Activated CD4-positive, CD25-positive, alpha-beta regulatory T cell treated with anti-CD3 and anti-CD28 coated beads, Interleukin-2, amount 50 U/mL, for 16 hours (primary cell): ENCODE measurements around the gene LRIG2.
A peak's percentile ranks its signal among the peaks of the same experiment; 100 is the strongest.
"Not testable (repeated sequence)": the region's sequence is repeated elsewhere in the genome, so short reads cannot be mapped to it uniquely, and the experiment has no call there.

ENCODE experiments used
- DNase-seq: peaks from one replicate; pipeline ENCODE4 v3.0.0-alpha.2; 2020; ENCODE audit warnings: low read depth, low spot score

LRIG2 gene

GRCh38 chr1:113072757-113073478 lies at the start of gene LRIG2:
TSS of gene LRIG2 (plus strand) at chr1:113073198. CDS start at chr1:113073407, 209 bp downstream.
- peak; percentile 96 for DNase-seq

GRCh38 chr1:113023316-113023715 lies 49.7 kb upstream of the LRIG2 start:
- not testable (repeated sequence) for DNase-seq

DNA sequence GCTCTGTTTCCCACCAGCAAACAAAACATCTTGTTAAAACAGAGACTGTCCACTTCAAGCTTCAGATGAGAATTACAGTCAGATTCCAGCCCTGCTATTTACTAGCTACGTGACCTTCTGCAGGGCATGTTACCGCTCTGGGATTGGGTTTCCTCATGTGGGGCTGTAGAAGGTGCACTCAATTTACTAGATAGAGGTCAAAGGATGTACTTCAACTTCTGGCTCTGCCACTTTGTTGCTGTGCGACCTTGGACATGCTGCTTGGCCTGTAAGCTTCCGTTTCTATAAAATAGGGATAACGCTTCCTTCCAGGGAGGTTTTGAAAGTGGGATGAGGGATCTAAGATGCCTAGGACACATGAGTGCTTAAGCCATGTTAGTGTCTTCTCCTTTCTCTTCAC lies 46.0 kb upstream of the LRIG2 start:
- DNase-seq: no peak

DNA sequence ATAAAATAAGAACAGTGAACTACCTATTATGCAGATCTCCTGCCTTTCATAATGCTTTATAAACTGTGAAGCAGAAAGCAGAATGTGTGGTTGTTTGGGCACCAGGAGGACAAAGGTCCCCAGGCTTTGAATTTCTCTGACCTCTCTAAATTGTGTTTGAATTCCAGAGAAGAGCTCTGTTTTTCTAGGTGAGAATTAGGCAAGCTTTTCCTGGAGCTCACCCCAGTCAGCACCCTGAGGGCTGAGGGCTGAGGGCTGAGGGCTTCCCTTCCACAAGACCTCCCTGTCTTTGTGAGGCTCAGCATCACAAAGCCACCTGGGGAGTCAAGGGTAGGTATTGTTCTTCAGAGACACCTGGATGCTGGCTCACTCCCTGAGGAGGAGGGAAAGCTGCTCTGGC lies 45.5 kb upstream of the LRIG2 start:
- DNase-seq: no peak

GRCh38 chr1:113029822-113030221 lies 43.2 kb upstream of the LRIG2 start:
- no peak for DNase-seq

DNA sequence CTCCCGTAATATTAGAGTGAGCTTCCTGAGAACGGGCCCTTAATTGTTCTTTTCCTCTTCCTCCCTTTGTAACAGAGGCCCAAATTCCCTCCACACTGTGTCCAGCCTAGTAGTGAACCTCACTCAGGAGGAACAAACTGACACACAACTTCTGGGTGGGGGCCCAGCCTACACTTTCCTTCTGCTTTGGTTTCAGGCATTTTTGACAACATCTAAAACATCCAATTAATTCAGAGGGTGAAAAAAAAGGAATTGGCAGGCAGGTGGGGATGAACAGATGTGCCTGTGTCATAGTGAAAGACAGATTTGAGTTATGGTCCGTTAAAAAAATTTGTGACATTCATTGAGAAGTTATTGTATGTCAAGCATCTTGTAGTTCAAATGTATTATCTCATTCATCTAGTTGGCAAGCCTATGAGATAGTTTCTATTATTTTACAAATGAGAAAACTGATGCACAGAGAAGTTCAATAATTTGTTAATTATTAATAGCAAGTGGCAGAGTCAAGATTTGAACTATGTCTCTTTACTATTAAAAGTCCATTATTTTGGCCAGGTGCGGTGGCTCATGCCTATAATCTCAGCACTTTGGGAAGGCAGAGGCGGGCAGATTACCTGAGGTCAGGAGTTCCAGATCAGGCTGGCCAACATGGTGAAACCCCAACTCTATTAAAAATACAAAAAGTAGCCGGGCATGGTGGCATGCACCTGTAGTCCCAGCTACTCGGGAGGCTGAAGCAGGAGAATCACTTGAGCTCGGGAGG lies 41.6 kb upstream of the LRIG2 start:
- no peak for DNase-seq

DNA sequence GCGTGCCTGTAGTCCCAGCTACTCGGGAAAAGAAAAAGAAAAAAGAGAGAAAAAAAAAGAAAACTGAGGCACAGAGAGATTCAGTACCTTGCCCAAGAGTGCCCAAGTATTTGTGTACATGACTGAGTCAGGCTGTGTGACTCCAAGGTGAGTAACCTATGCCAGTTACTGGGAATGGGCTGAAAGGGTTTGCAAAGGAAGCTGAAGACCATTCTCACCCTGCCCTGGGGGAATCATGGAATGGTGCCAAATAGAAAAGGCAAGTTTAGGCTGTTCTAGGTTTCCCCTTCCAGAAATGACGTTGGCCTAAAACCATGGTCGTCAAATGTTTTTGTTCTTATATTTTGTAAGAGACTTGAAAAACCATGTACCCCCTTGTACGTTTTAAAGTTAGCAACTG lies 37.9 kb upstream of the LRIG2 start:
- no peak for DNase-seq

DNA sequence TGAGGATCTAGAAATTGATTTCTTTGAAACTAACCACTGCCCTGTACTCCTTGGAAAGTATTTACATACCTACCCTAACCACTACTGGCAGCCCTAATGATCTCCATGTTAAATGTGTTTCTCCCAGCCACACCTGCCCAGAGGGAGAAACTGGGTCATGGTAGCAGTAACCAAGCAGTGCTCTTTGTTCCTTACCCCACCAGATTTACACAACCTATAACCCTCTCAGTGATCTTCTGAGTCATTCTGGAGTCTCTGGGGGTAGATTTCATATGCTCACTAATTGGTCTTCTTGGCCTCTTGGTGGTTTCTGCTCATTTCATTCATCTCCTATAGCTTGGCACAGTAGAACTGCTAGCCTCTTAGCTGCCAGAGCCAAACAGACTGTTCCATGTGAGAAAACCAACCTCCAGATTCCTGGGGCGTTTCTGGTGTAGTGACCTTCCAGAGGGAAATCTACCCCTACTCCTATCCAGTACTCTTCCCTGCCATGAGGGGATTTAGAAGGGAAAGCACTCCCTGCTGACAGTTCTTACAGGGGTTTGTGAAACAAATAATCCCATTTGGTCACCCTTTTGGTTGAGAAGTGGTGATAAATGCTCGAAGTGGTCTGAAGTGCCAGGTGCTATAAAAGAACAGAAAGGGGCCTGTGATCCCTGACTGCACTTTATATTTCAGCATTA lies 36.2 kb upstream of the LRIG2 start:
- DNase-seq: no peak

DNA sequence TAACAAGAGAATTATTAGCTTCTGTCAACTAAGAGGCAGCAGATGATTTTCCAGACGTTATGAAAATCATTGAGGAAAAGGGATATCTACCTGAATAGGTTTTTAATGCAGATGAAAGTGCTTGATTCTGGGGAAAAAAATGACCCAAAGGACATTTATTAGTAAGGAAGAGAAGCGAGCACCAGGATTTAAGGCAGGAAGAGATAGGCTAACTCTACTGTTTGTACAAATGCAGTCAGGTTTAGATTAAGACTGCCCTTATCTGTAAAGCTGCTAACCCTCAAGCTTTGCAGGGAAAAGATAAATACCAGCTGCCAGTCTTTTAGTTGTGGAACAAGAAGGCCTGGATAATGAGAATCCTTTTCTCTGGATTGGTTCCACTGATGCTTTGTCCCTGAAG lies 33.0 kb upstream of the LRIG2 start:
- no peak for DNase-seq

DNA sequence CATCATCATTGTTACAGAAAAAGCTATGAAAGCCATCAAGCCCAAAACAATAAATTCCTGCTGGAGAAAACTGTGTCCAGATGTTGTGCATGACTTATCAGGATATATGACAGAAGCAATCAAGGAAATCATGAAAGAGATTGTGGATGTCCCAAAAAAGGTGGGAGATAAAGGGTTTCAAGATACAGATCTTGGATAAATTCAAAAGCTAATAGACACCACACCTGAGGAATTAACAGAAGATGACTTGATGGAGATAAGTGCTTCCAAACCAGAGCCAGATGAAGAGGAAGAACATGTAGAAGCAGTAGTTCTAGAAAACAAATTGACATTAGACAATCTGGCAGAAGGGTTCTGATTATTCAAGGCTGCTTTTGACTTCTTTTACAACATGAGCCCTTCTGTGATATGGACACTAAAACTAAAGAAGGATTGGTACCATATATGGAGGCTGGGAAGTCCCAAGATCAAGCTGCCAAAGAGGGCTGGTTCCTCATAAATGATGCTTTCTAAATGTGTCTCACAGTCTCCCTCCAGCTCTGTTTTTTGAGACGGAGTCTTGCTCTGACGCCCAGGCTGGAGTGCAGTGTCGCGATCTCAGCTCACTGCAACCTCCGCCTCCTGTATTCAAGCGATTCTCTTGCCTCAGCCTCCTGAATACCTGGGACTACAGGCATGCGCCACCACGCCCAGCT lies 32.1 kb upstream of the LRIG2 start:
- no peak for DNase-seq

DNA sequence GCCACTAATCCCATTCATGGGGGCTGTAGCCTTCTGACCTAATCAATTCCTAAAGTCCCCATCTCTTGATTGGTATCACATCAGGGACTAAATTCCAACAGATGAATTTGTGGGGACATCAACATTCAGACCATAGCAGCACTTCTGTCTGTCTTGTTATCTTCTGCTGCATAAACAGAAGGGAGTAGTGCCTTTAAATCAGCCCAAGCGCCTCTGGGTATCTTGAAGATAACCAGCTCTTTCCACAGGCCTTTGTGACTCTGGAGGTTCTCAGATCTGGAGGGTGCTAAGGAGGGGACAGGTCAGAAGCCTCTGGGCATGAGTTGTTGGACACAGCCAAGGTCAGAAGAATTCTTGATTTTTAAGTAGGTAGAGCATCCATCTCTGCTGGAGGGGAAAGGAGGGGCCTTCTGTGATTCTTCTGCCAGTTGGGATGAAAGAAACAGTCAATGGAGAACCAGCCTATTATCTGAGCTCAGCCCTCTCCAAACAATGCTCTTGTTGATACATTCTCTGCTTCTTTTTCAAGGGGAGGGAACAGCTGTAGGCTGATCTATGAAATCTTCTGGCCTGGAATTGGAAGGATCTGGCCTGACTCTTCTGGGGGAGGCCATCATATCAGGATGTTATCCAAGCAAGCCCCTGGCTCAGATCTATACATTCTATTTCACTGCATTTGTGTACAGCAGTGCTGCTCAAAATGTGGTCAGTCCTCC lies 31.3 kb upstream of the LRIG2 start:
- DNase-seq: no peak

- no peak for DNase-seq
Observed at GRCh38 chr1:113042285-113043143, 30.5 kb upstream of the LRIG2 start.

GRCh38 chr1:113043144-113043488 lies 29.9 kb upstream of the LRIG2 start:
- not testable (repeated sequence) for DNase-seq

GRCh38 chr1:113046569-113046968 lies 26.4 kb upstream of the LRIG2 start:
- DNase-seq: no peak

GRCh38 chr1:113048064-113048463 lies 24.9 kb upstream of the LRIG2 start:
- DNase-seq: no peak

- no peak for DNase-seq
Observed at GRCh38 chr1:113053344-113054126, 19.5 kb upstream of the LRIG2 start.

GRCh38 chr1:113055570-113055969 lies 17.4 kb upstream of the LRIG2 start:
- DNase-seq: no peak

DNA sequence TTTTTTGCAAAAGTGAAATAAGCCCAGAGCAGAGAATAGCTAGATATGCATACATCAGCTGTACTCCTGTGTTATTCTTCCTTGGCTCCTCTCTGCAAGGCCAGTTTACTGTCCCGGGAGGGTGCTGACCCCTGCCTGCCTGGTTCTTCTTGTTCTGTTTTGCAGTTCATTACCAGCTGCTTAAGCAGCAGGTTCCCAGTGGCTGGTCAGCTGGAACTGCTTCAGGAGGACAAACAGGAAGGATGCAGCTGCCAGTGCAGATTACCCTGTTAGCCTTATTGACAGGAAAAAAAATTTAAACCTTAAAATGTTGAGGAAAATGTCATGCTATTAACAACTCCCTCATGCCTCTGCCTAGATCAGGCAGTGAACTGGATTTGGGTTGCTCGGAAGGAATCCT lies 16.0 kb upstream of the LRIG2 start:
- no peak for DNase-seq

- no peak for DNase-seq
Observed at GRCh38 chr1:113058941-113059706, 13.9 kb upstream of the LRIG2 start.
